ENCODE measurements around the gene GASK1B. TPM values are rescaled to one million over a fixed set of nuclear protein-coding genes. Genes with fewer than 3 reads are reported as not detected.

The GASK1B gene
- total RNA-seq, 2 donors from 2014 or later, result 20.2 to 27.3 TPM

- 42% methylated on average over 1 of the region's 1 CpG for WGBS
- H3K27me3 ChIP-seq (replicated peaks; ENCODE audit: insufficient read depth), result no peaks in the 10 kb centered on the region
- no peak for TF ChIP-seq POLR2AphosphoS5 (IDR thresholded peaks at IDR 0.05)
- no peak for TF ChIP-seq CTCF (IDR thresholded peaks at IDR 0.05)
- TF ChIP-seq POLR2A (IDR thresholded peaks at IDR 0.05), result no peak
- no peaks in the 10 kb centered on the region for H3K36me3 ChIP-seq
- no peak for DNase-seq (ENCODE audit: low spot score)
- intact Hi-C loops (cut with DNase I), result no loop called here
- H3K4me1 ChIP-seq (replicated peaks), result no peaks in the 10 kb centered on the region
- H3K9me3 ChIP-seq, result no peaks in the 10 kb centered on the region
- H3K27ac ChIP-seq, result no peak overlapping the region
- no peak overlapping the region for H3K4me3 ChIP-seq
Observed at GRCh38 chr4:158125310-158125709, 47.5 kb downstream of the GASK1B start.

Other genes with a start within 250 kb of the GASK1B start
- gene TMEM144, start 37.5 kb upstream of the GASK1B start, total RNA-seq, result 1 to 10 TPM; 7.5 to 8.1 TPM

Measured in prostate gland (tissue), 2 donors.